Activated CD4-positive, alpha-beta T cell treated with anti-CD3 and anti-CD28 coated beads, Interleukin-2, amount 50 U/mL, for 1 hour (primary cell): Measurements from ENCODE around the gene ECM2.
"Not testable (repeated sequence)": the region's sequence is repeated elsewhere in the genome, so short reads cannot be mapped to it uniquely, and the experiment has no call there.

Source experiments
- DNase-seq: peaks from one replicate; pipeline ENCODE4 v3.0.0-alpha.2; 2020

The ECM2 gene

GRCh38 chr9:92535940-92536850 is at the start of gene ECM2:
ECM2 (minus strand) TSS chr9:92535990; CDS start chr9:92522866, 13,124 bp downstream.
- DNase-seq = no peak

- no peak for DNase-seq
Measured at GRCh38 chr9:92576175-92576574, 40.4 kb upstream of the ECM2 start.

- DNase-seq = not testable (repeated sequence)
Measured at GRCh38 chr9:92573612-92574011, 37.8 kb upstream of the ECM2 start.

GRCh38 chr9:92571871-92572270 is 36.1 kb upstream of the ECM2 start:
- DNase-seq = not testable (repeated sequence)

- no peak for DNase-seq
Measured at GRCh38 chr9:92564982-92565381, 29.2 kb upstream of the ECM2 start.

GRCh38 chr9:92564504-92564903 is 28.7 kb upstream of the ECM2 start:
- DNase-seq = no peak

- no peak for DNase-seq
Measured at GRCh38 chr9:92563116-92564100, 27.6 kb upstream of the ECM2 start.

- DNase-seq = no peak
Measured at GRCh38 chr9:92562461-92562967, 26.7 kb upstream of the ECM2 start.

- no peak for DNase-seq
Measured at GRCh38 chr9:92561374-92562330, 25.9 kb upstream of the ECM2 start.

GRCh38 chr9:92558612-92559374 is 23.0 kb upstream of the ECM2 start:
- no peak for DNase-seq

GRCh38 chr9:92550765-92551164 is 15.0 kb upstream of the ECM2 start:
- no peak for DNase-seq

GRCh38 chr9:92547356-92547755 is 11.6 kb upstream of the ECM2 start:
- DNase-seq = no peak

- DNase-seq = no peak
Measured at GRCh38 chr9:92545002-92545510, 9.3 kb upstream of the ECM2 start.

GRCh38 chr9:92543972-92544371 is 8.2 kb upstream of the ECM2 start:
- no peak for DNase-seq

- DNase-seq = no peak
Measured at GRCh38 chr9:92538541-92538940, 2.8 kb upstream of the ECM2 start.

GRCh38 chr9:92534674-92535073 is 1.1 kb downstream of the ECM2 start:
- no peak for DNase-seq

GRCh38 chr9:92534204-92534603 is 1.6 kb downstream of the ECM2 start:
- DNase-seq = no peak

GRCh38 chr9:92530893-92531292 is 4.9 kb downstream of the ECM2 start:
- no peak for DNase-seq

- no peak for DNase-seq
Measured at GRCh38 chr9:92529124-92529523, 6.7 kb downstream of the ECM2 start.

- no peak for DNase-seq
Measured at GRCh38 chr9:92528522-92528849, 7.3 kb downstream of the ECM2 start.

- no peak for DNase-seq
Measured at GRCh38 chr9:92527832-92528521, 7.8 kb downstream of the ECM2 start.
